GM18520 (cell line): ENCODE results near the gene ZNF24.

Experiments used
- ATAC-seq: cut with Tn5 transposase; IDR thresholded peaks from one replicate; pipeline ENCODE4 v1.9.1; 2021; ENCODE audit not compliant: unreplicated experiment

Gene ZNF24

GRCh38 chr18:35343936-35344735 lies at the start of gene ZNF24:
Gene ZNF24, minus strand, starts transcription at chr18:35344420. Its CDS starts 3,770 bp downstream, at chr18:35340650.
- ATAC-seq: peak; percentile 87

GRCh38 chr18:35393716-35394115 lies 49.5 kb upstream of the ZNF24 start:
- ATAC-seq: no peak

GRCh38 chr18:35392375-35392774 lies 48.2 kb upstream of the ZNF24 start:
- no peak for ATAC-seq

GRCh38 chr18:35390951-35391700 lies 46.9 kb upstream of the ZNF24 start:
- no peak for ATAC-seq

- ATAC-seq: no peak
Observed at GRCh38 chr18:35389095-35389618, 44.9 kb upstream of the ZNF24 start.

- ATAC-seq: peak; percentile 11
Observed at GRCh38 chr18:35387152-35387571, 42.9 kb upstream of the ZNF24 start.

- ATAC-seq: peak; percentile 36
Observed at GRCh38 chr18:35386600-35387100, 42.4 kb upstream of the ZNF24 start.

GRCh38 chr18:35383136-35383535 lies 38.9 kb upstream of the ZNF24 start:
- no peak for ATAC-seq

- no peak for ATAC-seq
Observed at GRCh38 chr18:35379421-35379820, 35.2 kb upstream of the ZNF24 start.

- no peak for ATAC-seq
Observed at GRCh38 chr18:35378574-35378896, 34.3 kb upstream of the ZNF24 start.

GRCh38 chr18:35377875-35378573 lies 33.8 kb upstream of the ZNF24 start:
- ATAC-seq: no peak

GRCh38 chr18:35376742-35377695 lies 32.8 kb upstream of the ZNF24 start, which contains the start of gene ZNF396:
Gene ZNF396, minus strand, starts transcription at chr18:35377337. Its CDS starts 3,045 bp downstream, at chr18:35374292.
- ATAC-seq: peak; percentile 76

- peak; percentile 29 for ATAC-seq
Observed at GRCh38 chr18:35376393-35376741, 32.1 kb upstream of the ZNF24 start.

GRCh38 chr18:35374708-35375107 lies 30.5 kb upstream of the ZNF24 start:
- ATAC-seq: no peak

GRCh38 chr18:35371412-35372195 lies 27.4 kb upstream of the ZNF24 start:
- no peak for ATAC-seq

GRCh38 chr18:35369126-35369525 lies 24.9 kb upstream of the ZNF24 start:
- ATAC-seq: no peak

- ATAC-seq: no peak
Observed at GRCh38 chr18:35368595-35368994, 24.4 kb upstream of the ZNF24 start.

GRCh38 chr18:35362531-35362930 lies 18.3 kb upstream of the ZNF24 start:
- ATAC-seq: no peak

- ATAC-seq: no peak
Observed at GRCh38 chr18:35361570-35362321, 17.5 kb upstream of the ZNF24 start.
